Fibroblast of pulmonary artery (primary cell): ENCODE data around the gene SPOP.

Experiments
- DNase-seq: peaks from one replicate; pipeline ENCODE4 v3.0.0-alpha.2; 2010; ENCODE audit warnings: low read depth
- H3K4me3 ChIP-seq: replicated peaks from 2 replicates; pipeline ENCODE4 v1.5.1; 2011; ENCODE audit warnings: low read depth, mild to moderate bottlenecking, control low read depth, low read length, moderate library complexity
- CTCF ChIP-seq: IDR thresholded peaks from 2 replicates; pipeline ENCODE4 v1.5.1; 2011; ENCODE audit warnings: mild to moderate bottlenecking, control low read depth, low read length, inconsistent platforms; ENCODE audit errors: missing control alignments

SPOP gene

GRCh38 chr17:49582789-49583188, 95.1 kb downstream of the SPOP start:
- no peak for DNase-seq
- no peak overlapping the region for H3K4me3 ChIP-seq
- TF ChIP-seq CTCF = no peak

- no peak for TF ChIP-seq CTCF
- no peak for DNase-seq
- H3K4me3 ChIP-seq = no peak overlapping the region
These were observed 95.7 kb downstream of the SPOP start for GRCh38 chr17:49582055-49582722.

- DNase-seq = no peak
- TF ChIP-seq CTCF = no peak
These were observed 96.3 kb downstream of the SPOP start for GRCh38 chr17:49581648-49581998.

GRCh38 chr17:49580981-49581647, 96.8 kb downstream of the SPOP start:
- H3K4me3 ChIP-seq = no peak overlapping the region
- DNase-seq = no peak
- TF ChIP-seq CTCF = no peak

More at GRCh38 chr17:49581648-49581998, 96.3 kb downstream of the SPOP start:
- no peak overlapping the region for H3K4me3 ChIP-seq

GRCh38 chr17:49580055-49580721, 97.7 kb downstream of the SPOP start:
- TF ChIP-seq CTCF = no peak
- no peak overlapping the region for H3K4me3 ChIP-seq
- no peak for DNase-seq

GRCh38 chr17:49579522-49579921, 98.4 kb downstream of the SPOP start:
- H3K4me3 ChIP-seq = no peak overlapping the region
- DNase-seq = no peak
- no peak for TF ChIP-seq CTCF
